Keratinocyte (primary cell): ENCODE measurements around the gene KCTD1. TPM values are rescaled to one million over a fixed set of nuclear protein-coding genes. Genes with fewer than 3 reads are reported as not detected.

Experiments
- DNase-seq: peaks from one replicate; pipeline ENCODE4 v3.0.0-alpha.2; 2011; ENCODE audit warnings: low read depth, missing footprints, low spot score
- FAIRE-seq: peaks from 2 replicates; lab custom pipeline; 2011; peaks lifted over from hg19 to GRCh38; lab: Jason Lieb, UNC
- H2AFZ ChIP-seq: 2 replicates; pipeline ENCODE4 v1.6.0; 2012; ENCODE audit warnings: low read length, control low read depth, inconsistent platforms; ENCODE audit not compliant: control insufficient read depth
- H3K27ac ChIP-seq: 2 replicates; pipeline ENCODE4 v1.5.1; 2011; ENCODE audit warnings: low read length; ENCODE audit not compliant: control insufficient read depth, insufficient read depth
- H3K27me3 ChIP-seq: 3 replicates; pipeline ENCODE4 v1.6.0; 2011; ENCODE audit warnings: low read length; ENCODE audit not compliant: control insufficient read depth, insufficient read depth; ENCODE audit errors: extremely low read depth
- H3K36me3 ChIP-seq, 2 experiments: 2 replicates in 1 of 2; 3 replicates in 1 of 2; pipeline ENCODE4 v1.5.1; 2011; ENCODE audit warnings: low read length in 2 of 2, mild to moderate bottlenecking in 1 of 2; ENCODE audit not compliant: control insufficient read depth in 2 of 2, insufficient read depth in 2 of 2; ENCODE audit errors: extremely low read depth in 1 of 2
- H3K4me1 ChIP-seq: 3 replicates; pipeline ENCODE4 v1.5.1; 2011; ENCODE audit warnings: low read length; ENCODE audit not compliant: control insufficient read depth, insufficient read depth; ENCODE audit errors: extremely low read depth
- H3K4me2 ChIP-seq: 3 replicates; pipeline ENCODE4 v1.6.0; 2011; ENCODE audit warnings: low read depth, low read length; ENCODE audit not compliant: control insufficient read depth, insufficient read depth; ENCODE audit errors: extremely low read depth
- H3K4me3 ChIP-seq, 3 experiments: fragments of 200-600 bp in 1 of 3; sonication (generic) in 1 of 3; 2 replicates in 2 of 3; 3 replicates in 1 of 3; pipeline ENCODE4 v1.5.1; 2011 to 2016; ENCODE audit warnings: low read length in 3 of 3, mild to moderate bottlenecking in 3 of 3, control low read depth in 2 of 3, inconsistent platforms in 1 of 3, low read depth in 1 of 3, mixed read lengths in 1 of 3, mixed run types in 1 of 3, moderate library complexity in 1 of 3; ENCODE audit not compliant: control insufficient read depth in 2 of 3, insufficient read depth in 2 of 3; ENCODE audit errors: extremely low read depth in 1 of 3
- H3K79me2 ChIP-seq: 2 replicates; pipeline ENCODE4 v1.6.0; 2012; ENCODE audit warnings: low read length; ENCODE audit not compliant: control insufficient read depth, insufficient read depth
- H3K9ac ChIP-seq: 3 replicates; pipeline ENCODE4 v1.6.0; 2011; ENCODE audit warnings: low read length; ENCODE audit not compliant: control insufficient read depth, insufficient read depth; ENCODE audit errors: extremely low read depth
- H3K9me1 ChIP-seq: 3 replicates; pipeline ENCODE4 v1.6.0; 2011; ENCODE audit warnings: low read length; ENCODE audit not compliant: control insufficient read depth, insufficient read depth; ENCODE audit errors: extremely low read depth
- H3K9me3 ChIP-seq: 2 replicates; pipeline ENCODE4 v1.5.1; 2012; ENCODE audit warnings: low read depth, low read length; ENCODE audit not compliant: control insufficient read depth
- H4K20me1 ChIP-seq: 3 replicates; pipeline ENCODE4 v1.6.0; 2011; ENCODE audit warnings: low read length; ENCODE audit not compliant: control insufficient read depth, insufficient read depth; ENCODE audit errors: extremely low read depth
- CTCF ChIP-seq, 3 experiments: IDR thresholded peaks in 1 of 3; conservative IDR thresholded peaks in 1 of 3; optimal IDR thresholded peaks in 1 of 3; 2 replicates in 2 of 3; 3 replicates in 1 of 3; pipeline versions ENCODE3 to v1.5.1; 2011; ENCODE audit warnings: low read length in 3 of 3, mild to moderate bottlenecking in 3 of 3, moderate library complexity in 2 of 3, control low read depth in 1 of 3, inconsistent platforms in 1 of 3; ENCODE audit not compliant: insufficient read depth in 2 of 3; ENCODE audit errors: extremely low read depth in 1 of 3
- EZH2 ChIP-seq: IDR thresholded peaks from one replicate; pipeline ENCODE4 v1.6.1; 2012; ENCODE audit warnings: inconsistent platforms, mild to moderate bottlenecking, low read length, moderate library complexity
- dilution Hi-C: fragments of 300-500 bp; cut with MboI; formaldehyde crosslinking; loops from one replicate; pipeline ENCODE4 v1.7.0; 2020; ENCODE audit warnings: low sequenced_read_pairs; ENCODE audit not compliant: extremely low pct_ligation_motif_present
- polyA plus RNA-seq, 5 experiments: library from polyadenylated mRNA; depleted of rRNA in 3 of 5; stranded (reverse) in 3 of 5; stranded (forward) in 1 of 5; unstranded in 1 of 5; fragments of >200 nt; gene quantifications; 1 replicate in 1 of 5; 2 replicates in 3 of 5; 3 replicates in 1 of 5; pipeline versions ENCODE4 v1.2.1 to v1.2.3, GENCODE V29; 2011 to 2012; ENCODE audit warnings: missing spikeins in 2 of 5, low read depth in 1 of 5, low replicate concordance in 1 of 5

Gene KCTD1
- polyA plus RNA-seq, 1 donor (not counting 4 experiments of a cell fraction or from before 2014, with no cell fraction given), result 32.1 TPM

- Histone ChIP-seq H3K9me3 (no peaks in the 10 kb centered on the region), H3K4me1 (no peaks in the 10 kb centered on the region), H3K27ac (no peak overlapping the region), H3K79me2 (no peaks in the 10 kb centered on the region), H3K4me3 (no peak overlapping the region), H3K27me3 (no peaks in the 10 kb centered on the region), H3K9me1 (no peaks in the 10 kb centered on the region), H3K4me2 (no peak overlapping the region), H4K20me1 (no peaks in the 10 kb centered on the region), H2AFZ (no peak overlapping the region), H3K9ac (no peak overlapping the region), H3K36me3 (no peaks in the 10 kb centered on the region)
- no peak for DNase-seq
- no peak for FAIRE-seq
- no peak for TF ChIP-seq CTCF (optimal IDR thresholded peaks at IDR 0.05 in 1 of 3, IDR thresholded peaks at IDR 0.05 in 1 of 3, conservative IDR thresholded peaks at IDR 0.05 in 1 of 3; ENCODE audit: extremely low read depth in 1 of 3, insufficient read depth in 2 of 3, low read length in 3 of 3)
- no peak for TF ChIP-seq EZH2
- dilution Hi-C loops, result no loop called here
These were observed 13.4 kb upstream of the KCTD1 start for GRCh38 chr18:26561769-26562168.

- Histone ChIP-seq H3K4me3 (no peak overlapping the region), H3K36me3 (no peaks in the 10 kb centered on the region), H3K9me1 (no peaks in the 10 kb centered on the region), H3K4me1 (no peaks in the 10 kb centered on the region), H2AFZ (no peak overlapping the region), H4K20me1 (no peaks in the 10 kb centered on the region), H3K9me3 (no peaks in the 10 kb centered on the region), H3K27me3 (no peaks in the 10 kb centered on the region), H3K4me2 (no peak overlapping the region), H3K27ac (no peak overlapping the region), H3K9ac (no peak overlapping the region), H3K79me2 (no peaks in the 10 kb centered on the region)
- no peak for TF ChIP-seq CTCF (optimal IDR thresholded peaks at IDR 0.05 in 1 of 3, IDR thresholded peaks at IDR 0.05 in 1 of 3, conservative IDR thresholded peaks at IDR 0.05 in 1 of 3; ENCODE audit: extremely low read depth in 1 of 3, insufficient read depth in 2 of 3, low read length in 3 of 3)
- no peak for TF ChIP-seq EZH2
- FAIRE-seq (no peak), DNase-seq (no peak)
- dilution Hi-C loops, result no loop called here
These were observed 8.2 kb upstream of the KCTD1 start for GRCh38 chr18:26556573-26556972.
